Bronchial epithelial cell (primary cell): ENCODE data around the gene PTK6. TPM values are rescaled to one million over a fixed set of nuclear protein-coding genes. Genes with fewer than 3 reads are reported as not detected.

Experiments used
- DNase-seq: peaks from one replicate; pipeline ENCODE4 v3.0.0-alpha.2; 2010; ENCODE audit warnings: low read depth
- FAIRE-seq: peaks from 2 replicates; lab custom pipeline; 2011; peaks lifted over from hg19 to GRCh38; lab: Jason Lieb, UNC
- H3K27me3 ChIP-seq: 2 replicates; pipeline ENCODE4 v1.5.1; 2011; ENCODE audit warnings: low read length; ENCODE audit not compliant: control insufficient read depth, insufficient read depth
- H3K36me3 ChIP-seq: 2 replicates; pipeline ENCODE4 v1.5.1; 2011; ENCODE audit warnings: low read length; ENCODE audit not compliant: control insufficient read depth, insufficient read depth
- H3K4me3 ChIP-seq: 2 replicates; pipeline ENCODE4 v1.5.1; 2011; ENCODE audit warnings: mild to moderate bottlenecking, low read depth, low read length, control low read depth
- CTCF ChIP-seq: IDR thresholded peaks from 2 replicates; pipeline ENCODE4 v1.5.1; 2011; ENCODE audit warnings: mild to moderate bottlenecking, moderate library complexity, low read length, control low read depth, inconsistent platforms; ENCODE audit not compliant: insufficient read depth, severe bottlenecking
- total RNA-seq: library from RNA; depleted of rRNA; stranded (reverse); fragments of >200 nt; gene quantifications from 2 replicates; pipeline ENCODE4 v1.2.1, GENCODE V29; 2014

PTK6 gene
- total RNA-seq, 1 donor from 2014 or later = 59.5 TPM

DNA sequence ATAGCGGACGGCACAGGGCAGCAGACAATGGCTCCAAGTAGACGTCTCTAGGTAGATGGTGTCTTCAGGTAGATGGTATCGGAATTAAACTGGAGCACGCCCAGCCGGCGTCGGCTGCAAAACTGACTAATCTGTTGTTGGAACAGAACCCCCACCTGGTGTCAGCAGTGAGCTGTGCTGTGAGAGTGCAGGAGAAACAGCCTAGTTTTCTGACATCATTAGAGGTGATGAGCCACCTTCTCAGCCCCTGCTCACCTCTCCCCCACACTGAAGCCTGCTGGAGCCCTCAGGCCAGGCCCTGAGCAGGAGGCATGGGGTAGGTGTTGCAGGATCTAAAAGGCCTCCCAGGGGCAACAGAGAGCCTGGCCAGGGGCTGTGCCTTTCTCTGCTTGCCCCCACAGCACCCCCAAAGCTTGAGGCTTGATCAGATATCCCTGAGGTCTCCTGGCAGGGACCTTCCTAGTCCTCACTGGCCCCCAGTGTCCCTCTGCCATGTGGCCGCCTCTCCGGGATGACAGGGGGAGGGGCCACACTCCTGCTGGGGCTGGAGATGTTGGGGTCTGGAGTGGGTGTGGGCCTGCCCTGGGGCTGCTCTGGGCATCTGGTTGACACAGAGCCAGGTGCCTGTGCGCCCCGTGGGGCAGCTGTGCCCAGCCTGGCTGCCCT lies 43.8 kb upstream of the PTK6 start:
- no peak for FAIRE-seq
- peak; percentile 75 for DNase-seq
- Histone ChIP-seq H3K27me3 (no peaks in the 10 kb centered on the region), H3K36me3 (no peaks in the 10 kb centered on the region), H3K4me3 (no peak overlapping the region)
- TF ChIP-seq CTCF = peak; percentile 76

- Histone ChIP-seq H3K36me3 (no peaks in the 10 kb centered on the region), H3K4me3 (no peak overlapping the region), H3K27me3 (no peaks in the 10 kb centered on the region)
- FAIRE-seq (no peak), DNase-seq (no peak)
- TF ChIP-seq CTCF = no peak
Measured at GRCh38 chr20:63579017-63579694, 42.0 kb upstream of the PTK6 start.

GRCh38 chr20:63578224-63579016 lies 41.2 kb upstream of the PTK6 start:
- DNase-seq (no peak), FAIRE-seq (no peak)
- H3K36me3 ChIP-seq = no peaks in the 10 kb centered on the region
- TF ChIP-seq CTCF = no peak
- H3K27me3 ChIP-seq = no peaks in the 10 kb centered on the region
- H3K4me3 ChIP-seq = no peak overlapping the region

DNA sequence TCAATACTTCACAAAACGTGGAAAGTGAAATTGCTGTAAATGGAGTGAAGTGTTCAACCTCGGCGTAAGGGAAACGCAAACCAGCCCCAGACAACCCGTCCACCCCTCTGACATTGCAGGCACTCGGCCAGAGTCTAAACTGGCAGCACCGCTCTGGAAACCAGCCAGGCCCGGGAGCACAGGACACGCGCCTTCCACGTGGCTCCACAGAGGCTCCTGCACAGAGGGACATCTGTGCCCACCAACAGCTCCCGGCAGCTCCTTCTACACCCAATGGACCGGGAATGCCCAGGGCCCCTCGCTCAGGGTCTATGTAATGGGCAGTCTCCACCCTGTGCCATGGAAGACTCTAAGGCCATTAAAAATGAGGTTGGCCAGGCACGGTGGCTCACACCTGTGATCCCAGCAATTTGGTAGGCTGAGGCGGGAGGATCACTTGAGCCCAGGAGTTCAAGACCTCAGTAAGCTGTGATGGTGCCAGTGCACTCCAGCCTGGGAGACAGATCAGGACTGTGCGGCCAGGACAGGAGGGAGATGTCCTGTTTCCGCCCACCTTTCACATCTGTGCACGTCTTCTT lies 40.2 kb upstream of the PTK6 start:
- H3K27me3 ChIP-seq = no peaks in the 10 kb centered on the region
- FAIRE-seq = no peak
- TF ChIP-seq CTCF = no peak

DNA sequence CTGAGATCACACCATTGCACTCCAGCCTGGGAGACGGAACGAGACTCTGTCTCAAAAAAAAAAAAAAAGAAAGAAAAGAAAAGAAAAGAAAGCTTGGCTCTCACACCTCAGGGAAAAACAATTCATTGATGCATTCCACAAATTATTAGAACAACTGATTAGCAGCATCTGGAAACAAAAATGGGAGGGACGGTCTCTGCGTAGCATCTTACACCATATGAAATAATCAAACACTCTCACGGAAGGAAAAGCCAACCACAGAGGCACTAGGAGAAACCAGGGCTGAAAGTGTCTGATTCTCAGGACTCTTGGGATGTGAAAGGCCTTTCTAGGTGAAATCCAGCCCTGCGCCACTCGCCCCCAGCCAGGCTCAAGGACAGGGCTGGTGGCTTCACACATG lies 39.1 kb upstream of the PTK6 start:
- peaks cover 3% of the 10 kb centered on the region for H3K36me3 ChIP-seq
- FAIRE-seq = no peak
- no peak for TF ChIP-seq CTCF
- H3K4me3 ChIP-seq = no peak overlapping the region
- no peak for DNase-seq
- H3K27me3 ChIP-seq = no peaks in the 10 kb centered on the region

More for the DNA sequence above, 40.2 kb upstream of the PTK6 start:
- DNase-seq = no peak
- no peak overlapping the region for H3K4me3 ChIP-seq
- no peaks in the 10 kb centered on the region for H3K36me3 ChIP-seq
